ENCODE measurements around the gene RAB11FIP5. TPM values are rescaled to one million over a fixed set of nuclear protein-coding genes. Genes with fewer than 3 reads are reported as not detected.
"Not testable (repeated sequence)": the region's sequence is repeated elsewhere in the genome, so short reads cannot be mapped to it uniquely, and the experiment has no call there.

RAB11FIP5 gene
- total and polyA plus RNA-seq, 4 experiments from 2014 or later, result 6.4 to 12.8 (median 11.2) TPM

GRCh38 chr2:73133566-73134197, 20.9 kb upstream of the RAB11FIP5 start:
- POLR2A ChIA-PET (ENCODE audit: partially characterized antibody), result no interaction called here
- Mint-ChIP-seq H3K27me3 (peaks cover 3 to 6% of the 10 kb centered on the region in 2 donors), H3K4me3 (peak overlapping the region in 1 of 8 donors; percentile 28), H3K4me1 (peaks cover 0 to 2% (median 0%) of the 10 kb centered on the region in 4 donors), H3K27ac (no peak overlapping the region), H3K36me3 (no peaks in the 10 kb centered on the region), H3K9me3 (peaks cover 0 to 2% (median 0%) of the 10 kb centered on the region in 8 donors)
- Histone ChIP-seq H3K36me3 (ENCODE audit: insufficient read depth, low read length) (no peaks in the 10 kb centered on the region), H3K27me3 (ENCODE audit: insufficient read depth, low read length) (no peaks in the 10 kb centered on the region), H3K4me3 (ENCODE audit: low read length in 2 of 2) (no peak overlapping the region), H3K4me1 (ENCODE audit: insufficient read depth, low read length) (no peaks in the 10 kb centered on the region), H3K9me3 (ENCODE audit: control insufficient read depth in 1 of 2, low read length in 2 of 2) (no peaks in the 10 kb centered on the region), H3K27ac (ENCODE audit: low read depth, low read length) (no peak overlapping the region)
- CTCF ChIA-PET (ENCODE audit: partially characterized antibody), result no interaction called here
- DNase-seq, result no peak
- intact Hi-C loops (cut with micrococcal nuclease), result no loop called here

GRCh38 chr2:73131807-73132206, 19.1 kb upstream of the RAB11FIP5 start:
- no peak overlapping the region for H3K27ac Mint-ChIP-seq
- intact Hi-C loops (cut with micrococcal nuclease), result no loop called here
- H3K9me3 ChIP-seq (ENCODE audit: control insufficient read depth in 1 of 2, low read length in 2 of 2), result no peaks in the 10 kb centered on the region
- CTCF ChIA-PET (ENCODE audit: partially characterized antibody), result no interaction called here
- no peaks in the 10 kb centered on the region for H3K9me3 Mint-ChIP-seq
- DNase-seq, result no peak
- POLR2A ChIA-PET (ENCODE audit: partially characterized antibody), result no interaction called here
- H3K4me3 Mint-ChIP-seq, result no peak overlapping the region
- H3K27me3 Mint-ChIP-seq, result peaks cover 5 to 9% of the 10 kb centered on the region in 2 donors
- H3K27me3 ChIP-seq (ENCODE audit: insufficient read depth, low read length), result no peaks in the 10 kb centered on the region
- H3K4me1 Mint-ChIP-seq, result peaks cover 0 to 2% (median 0%) of the 10 kb centered on the region in 4 donors
- no peaks in the 10 kb centered on the region for H3K36me3 ChIP-seq (ENCODE audit: insufficient read depth, low read length)
- H3K4me1 ChIP-seq (ENCODE audit: insufficient read depth, low read length), result no peaks in the 10 kb centered on the region
- no peaks in the 10 kb centered on the region for H3K36me3 Mint-ChIP-seq
- no peak overlapping the region for H3K27ac ChIP-seq (ENCODE audit: low read depth, low read length)
- no peak overlapping the region for H3K4me3 ChIP-seq (ENCODE audit: low read length in 2 of 2)

- DNase-seq, result no peak
- intact Hi-C loops (cut with micrococcal nuclease), result no loop called here
- Mint-ChIP-seq H3K27ac (no peak overlapping the region), H3K4me1 (peaks cover 0 to 2% (median 0%) of the 10 kb centered on the region in 4 donors), H3K27me3 (peaks cover 5 to 9% of the 10 kb centered on the region in 2 donors), H3K36me3 (no peaks in the 10 kb centered on the region), H3K9me3 (peaks cover 0 to 3% (median 0%) of the 10 kb centered on the region in 8 donors), H3K4me3 (peak overlapping the region in 1 of 8 donors; percentile 0)
- Histone ChIP-seq H3K4me3 (ENCODE audit: low read length in 2 of 2) (no peak overlapping the region), H3K27ac (ENCODE audit: low read depth, low read length) (no peak overlapping the region), H3K36me3 (ENCODE audit: insufficient read depth, low read length) (no peaks in the 10 kb centered on the region), H3K4me1 (ENCODE audit: insufficient read depth, low read length) (no peaks in the 10 kb centered on the region), H3K27me3 (ENCODE audit: insufficient read depth, low read length) (no peaks in the 10 kb centered on the region), H3K9me3 (ENCODE audit: control insufficient read depth in 1 of 2, low read length in 2 of 2) (no peaks in the 10 kb centered on the region)
- CTCF ChIA-PET (ENCODE audit: partially characterized antibody), result no interaction called here
- POLR2A ChIA-PET (ENCODE audit: partially characterized antibody), result no interaction called here
These were observed 18.0 kb upstream of the RAB11FIP5 start for GRCh38 chr2:73130790-73131189.

- Histone ChIP-seq H3K36me3 (ENCODE audit: insufficient read depth, low read length) (no peaks in the 10 kb centered on the region), H3K4me1 (ENCODE audit: insufficient read depth, low read length) (no peaks in the 10 kb centered on the region), H3K27ac (ENCODE audit: low read depth, low read length) (no peak overlapping the region), H3K9me3 (ENCODE audit: control insufficient read depth in 1 of 2, low read length in 2 of 2) (no peaks in the 10 kb centered on the region), H3K4me3 (ENCODE audit: low read length in 2 of 2) (no peak overlapping the region), H3K27me3 (ENCODE audit: insufficient read depth, low read length) (no peaks in the 10 kb centered on the region)
- no peak overlapping the region for H3K27ac Mint-ChIP-seq
- DNase-seq, result no peak
- peaks cover 0 to 3% (median 0%) of the 10 kb centered on the region in 8 donors for H3K9me3 Mint-ChIP-seq
- H3K27me3 Mint-ChIP-seq, result peaks cover 5 to 12% of the 10 kb centered on the region in 2 donors
- H3K36me3 Mint-ChIP-seq, result no peaks in the 10 kb centered on the region
- no peak overlapping the region for H3K4me3 Mint-ChIP-seq
- ChIA-PET CTCF (ENCODE audit: partially characterized antibody) (no interaction called here), POLR2A (ENCODE audit: partially characterized antibody) (no interaction called here)
- peaks cover 0 to 2% (median 0%) of the 10 kb centered on the region in 4 donors for H3K4me1 Mint-ChIP-seq
- intact Hi-C loops (cut with micrococcal nuclease), result no loop called here
These were observed 16.2 kb upstream of the RAB11FIP5 start for GRCh38 chr2:73128841-73129535.

GRCh38 chr2:73122536-73122935, 9.8 kb upstream of the RAB11FIP5 start:
- POLR2A ChIA-PET (ENCODE audit: partially characterized antibody), result no interaction called here
- no peak for DNase-seq

GRCh38 chr2:73119611-73120239, 7.0 kb upstream of the RAB11FIP5 start:
- H3K4me1 ChIP-seq (ENCODE audit: insufficient read depth, low read length); H3K9me3 Mint-ChIP-seq; H3K4me3 ChIP-seq (ENCODE audit: low read length in 2 of 2); H3K36me3 ChIP-seq (ENCODE audit: insufficient read depth, low read length); intact Hi-C loops (cut with micrococcal nuclease); H3K27me3 ChIP-seq (ENCODE audit: insufficient read depth, low read length); H3K27ac ChIP-seq (ENCODE audit: low read depth, low read length); H3K36me3 Mint-ChIP-seq; H3K9me3 ChIP-seq (ENCODE audit: control insufficient read depth in 1 of 2, low read length in 2 of 2); POLR2A ChIA-PET (ENCODE audit: partially characterized antibody); H3K27ac Mint-ChIP-seq; H3K4me3 Mint-ChIP-seq; DNase-seq; H3K4me1 Mint-ChIP-seq; CTCF ChIA-PET (ENCODE audit: partially characterized antibody): not testable (repeated sequence)
- H3K27me3 Mint-ChIP-seq, result peaks cover 5 to 15% of the 10 kb centered on the region in 2 donors

More at GRCh38 chr2:73122536-73122935, 9.8 kb upstream of the RAB11FIP5 start:
- Mint-ChIP-seq H3K27ac (no peak overlapping the region), H3K4me3 (no peak overlapping the region), H3K27me3 (peaks cover 5 to 15% of the 10 kb centered on the region in 2 donors), H3K9me3 (peaks cover 0 to 3% (median 0%) of the 10 kb centered on the region in 8 donors), H3K4me1 (no peaks in the 10 kb centered on the region), H3K36me3 (no peaks in the 10 kb centered on the region)
- Histone ChIP-seq H3K4me1 (ENCODE audit: insufficient read depth, low read length) (no peaks in the 10 kb centered on the region), H3K27me3 (ENCODE audit: insufficient read depth, low read length) (peaks cover 3% of the 10 kb centered on the region), H3K4me3 (ENCODE audit: low read length in 2 of 2) (no peak overlapping the region), H3K27ac (ENCODE audit: low read depth, low read length) (no peak overlapping the region), H3K9me3 (ENCODE audit: control insufficient read depth in 1 of 2, low read length in 2 of 2) (no peaks in the 10 kb centered on the region), H3K36me3 (ENCODE audit: insufficient read depth, low read length) (no peaks in the 10 kb centered on the region)
- intact Hi-C loops (cut with micrococcal nuclease), result no loop called here
- CTCF ChIA-PET (ENCODE audit: partially characterized antibody), result no interaction called here

GRCh38 chr2:73117441-73117840, 4.7 kb upstream of the RAB11FIP5 start:
- CTCF ChIA-PET (ENCODE audit: partially characterized antibody), result no interaction called here
- Histone ChIP-seq H3K4me3 (ENCODE audit: low read length in 2 of 2) (no peak overlapping the region), H3K36me3 (ENCODE audit: insufficient read depth, low read length) (no peaks in the 10 kb centered on the region), H3K27me3 (ENCODE audit: insufficient read depth, low read length) (peaks cover 3% of the 10 kb centered on the region), H3K27ac (ENCODE audit: low read depth, low read length) (no peak overlapping the region), H3K4me1 (ENCODE audit: insufficient read depth, low read length) (peaks cover 4% of the 10 kb centered on the region), H3K9me3 (ENCODE audit: control insufficient read depth in 1 of 2, low read length in 2 of 2) (no peaks in the 10 kb centered on the region)
- Mint-ChIP-seq H3K9me3 (no peaks in the 10 kb centered on the region), H3K27ac (no peak overlapping the region), H3K4me1 (peaks cover 0 to 4% (median 3%) of the 10 kb centered on the region in 4 donors), H3K4me3 (no peak overlapping the region), H3K36me3 (no peaks in the 10 kb centered on the region), H3K27me3 (peaks cover 2% of the 10 kb centered on the region in 2 donors)
- DNase-seq, result no peak
- intact Hi-C loops (cut with micrococcal nuclease), result no loop called here
- POLR2A ChIA-PET (ENCODE audit: partially characterized antibody), result no interaction called here

Data from CD4-positive, alpha-beta memory T cell (primary cell).